Esophagus squamous epithelium (tissue), 5 donors: ENCODE results near the gene GREM1. TPM values are rescaled to one million over a fixed set of nuclear protein-coding genes. Genes with fewer than 3 reads are reported as not detected.

Experiments
- DNase-seq: peaks from one replicate; lab custom pipeline; 2025; lab: John Stamatoyannopoulos, UW
- H3K27ac ChIP-seq, 4 donors: fragments of 200-600 bp; sonication (generic); one replicate each; pipeline ENCODE4 v1.5.1; 2016 to 2019; ENCODE audit warnings: mild to moderate bottlenecking in 1 of 4
- H3K27me3 ChIP-seq, 4 donors: fragments of 200-600 bp; sonication (generic); 1 replicate in 3 of 4; 2 replicates in 1 of 4; pipeline versions ENCODE4 v1.5.1 to v1.6.0; 2017 to 2021; ENCODE audit warnings: antibody characterized with exemption in 1 of 4
- H3K36me3 ChIP-seq, 3 donors: fragments of 200-600 bp; sonication (generic); one replicate each; pipeline ENCODE4 v1.5.1; 2016 to 2019
- H3K4me1 ChIP-seq, 3 donors: fragments of 200-600 bp; sonication (generic); one replicate each; pipeline ENCODE4 v1.5.1; 2017 to 2019
- H3K4me3 ChIP-seq, 4 donors: fragments of 200-600 bp; sonication (generic); 1 replicate in 3 of 4; 2 replicates in 1 of 4; pipeline ENCODE4 v1.5.1; 2016 to 2019; ENCODE audit warnings: mild to moderate bottlenecking in 2 of 4, moderate library complexity in 1 of 4
- H3K9me3 ChIP-seq, 3 donors: fragments of 200-600 bp; sonication (generic); one replicate each; pipeline ENCODE4 v1.5.1; 2016 to 2019
- CTCF ChIP-seq, 6 experiments: fragments of 450-650 bp in 4 of 6; fragments of 200-600 bp in 2 of 6; sonication (generic) in 2 of 6; IDR thresholded peaks; one replicate each; pipeline ENCODE4 v1.5.1; 2016 to 2019; ENCODE audit warnings: antibody characterized with exemption in 6 of 6, mild to moderate bottlenecking in 4 of 6, moderate library complexity in 4 of 6
- POLR2A ChIP-seq, 4 donors: fragments of 450-650 bp; IDR thresholded peaks; one replicate each; pipeline ENCODE4 v1.6.1; 2017; ENCODE audit warnings: antibody characterized with exemption in 4 of 4, mild to moderate bottlenecking in 4 of 4, moderate library complexity in 3 of 4
- WGBS, 2 donors: methylation state at CpG; one replicate each; pipeline ENCODE4 v1.1.5; 2018; 5-methylcytosine and 5-hydroxymethylcytosine counted together
- intact Hi-C: fragments of 100-400 bp; cut with DNase I; formaldehyde crosslinking; loops from one replicate; pipeline ENCODE4 v1.15.0; 2022
- total RNA-seq, 4 donors: library from RNA; depleted of rRNA; stranded (reverse); fragments of >200 nt; gene quantifications; one replicate each; pipeline ENCODE4 v1.1.0, GENCODE V29; 2016
- donor health status: DM: yes; HTN: yes; CAD: no.

GREM1 gene
- total RNA-seq, 4 donors from 2014 or later = 0.30 to 11.6 (median 6.4) TPM

- intact Hi-C loops = no loop called here
- H3K4me1 ChIP-seq = peaks cover 0 to 10% (median 0%) of the 10 kb centered on the region in 3 donors
- 77 to 78% methylated on average over 10 of the region's 10 CpGs for WGBS, 2 donors
- H3K27ac ChIP-seq = no peak overlapping the region
- peaks cover 0 to 5% (median 0%) of the 10 kb centered on the region in 3 donors for H3K9me3 ChIP-seq
- TF ChIP-seq CTCF (IDR thresholded peaks at IDR 0.05) = no peak
- no peak for TF ChIP-seq POLR2A (IDR thresholded peaks at IDR 0.05)
- H3K36me3 ChIP-seq = no peaks in the 10 kb centered on the region
- no peak overlapping the region for H3K4me3 ChIP-seq
- DNase-seq = no peak
- peaks cover 0 to 13% (median 0%) of the 10 kb centered on the region in 4 donors for H3K27me3 ChIP-seq
These were observed 12.0 kb downstream of the GREM1 start for GRCh38 chr15:32729700-32730395.

- Histone ChIP-seq H3K4me1 (peaks cover 0 to 10% (median 0%) of the 10 kb centered on the region in 3 donors), H3K4me3 (no peak overlapping the region), H3K9me3 (peaks cover 0 to 5% (median 0%) of the 10 kb centered on the region in 3 donors), H3K27ac (no peak overlapping the region), H3K36me3 (no peaks in the 10 kb centered on the region), H3K27me3 (peaks cover 0 to 13% (median 0%) of the 10 kb centered on the region in 4 donors)
- DNase-seq = no peak
- no peak for TF ChIP-seq POLR2A (IDR thresholded peaks at IDR 0.05)
- TF ChIP-seq CTCF (IDR thresholded peaks at IDR 0.05) = no peak
- intact Hi-C loops = no loop called here
- 62 to 71% methylated on average over 12 to 19 of the region's 27 CpGs for WGBS, 2 donors
These were observed 13.2 kb downstream of the GREM1 start for GRCh38 chr15:32730677-32731654.

- no peak for DNase-seq
- peaks cover 0 to 10% (median 0%) of the 10 kb centered on the region in 3 donors for H3K4me1 ChIP-seq
- H3K36me3 ChIP-seq = no peaks in the 10 kb centered on the region
- WGBS, 2 donors = 85 to 91% methylated on average over 5 to 6 of the region's 6 CpGs
- TF ChIP-seq CTCF (IDR thresholded peaks at IDR 0.05) (no peak), POLR2A (IDR thresholded peaks at IDR 0.05) (no peak)
- H3K27me3 ChIP-seq = peaks cover 0 to 13% (median 0%) of the 10 kb centered on the region in 4 donors
- H3K27ac ChIP-seq = no peak overlapping the region
- H3K4me3 ChIP-seq = no peak overlapping the region
- intact Hi-C loops = no loop called here
- peaks cover 0 to 5% (median 0%) of the 10 kb centered on the region in 3 donors for H3K9me3 ChIP-seq
These were observed 14.9 kb downstream of the GREM1 start for GRCh38 chr15:32732574-32733157.

GRCh38 chr15:32733281-32733680 is 15.5 kb downstream of the GREM1 start:
- Histone ChIP-seq H3K27me3 (peaks cover 0 to 13% (median 0%) of the 10 kb centered on the region in 4 donors), H3K36me3 (no peaks in the 10 kb centered on the region), H3K4me1 (peaks cover 0 to 10% (median 0%) of the 10 kb centered on the region in 3 donors), H3K27ac (no peak overlapping the region), H3K9me3 (peaks cover 0 to 1% (median 0%) of the 10 kb centered on the region in 3 donors), H3K4me3 (no peak overlapping the region)
- 46 to 65% methylated on average over 3 of the region's 3 CpGs for WGBS, 2 donors
- intact Hi-C loops = no loop called here
- no peak for DNase-seq
- TF ChIP-seq CTCF (IDR thresholded peaks at IDR 0.05) (no peak), POLR2A (IDR thresholded peaks at IDR 0.05) (no peak)
